ENCODE results near the gene SLIT3.

- TF ChIP-seq POLR2AphosphoS5 (IDR thresholded peaks at IDR 0.05; ENCODE audit: low read depth) (no peak), EZH2phosphoT487 (IDR thresholded peaks at IDR 0.05; ENCODE audit: unreplicated experiment) (no peak), CREB1 (CRISPR knock-in tag; IDR thresholded peaks at IDR 0.05; ENCODE audit: low read depth) (no peak), EZH2 (IDR thresholded peaks at IDR 0.05; ENCODE audit: low read depth, unreplicated experiment) (no peak), ZNF114 (CRISPR knock-in tag; IDR thresholded peaks at IDR 0.05) (no peak)
- TF ChIP-seq, protein P1, sequence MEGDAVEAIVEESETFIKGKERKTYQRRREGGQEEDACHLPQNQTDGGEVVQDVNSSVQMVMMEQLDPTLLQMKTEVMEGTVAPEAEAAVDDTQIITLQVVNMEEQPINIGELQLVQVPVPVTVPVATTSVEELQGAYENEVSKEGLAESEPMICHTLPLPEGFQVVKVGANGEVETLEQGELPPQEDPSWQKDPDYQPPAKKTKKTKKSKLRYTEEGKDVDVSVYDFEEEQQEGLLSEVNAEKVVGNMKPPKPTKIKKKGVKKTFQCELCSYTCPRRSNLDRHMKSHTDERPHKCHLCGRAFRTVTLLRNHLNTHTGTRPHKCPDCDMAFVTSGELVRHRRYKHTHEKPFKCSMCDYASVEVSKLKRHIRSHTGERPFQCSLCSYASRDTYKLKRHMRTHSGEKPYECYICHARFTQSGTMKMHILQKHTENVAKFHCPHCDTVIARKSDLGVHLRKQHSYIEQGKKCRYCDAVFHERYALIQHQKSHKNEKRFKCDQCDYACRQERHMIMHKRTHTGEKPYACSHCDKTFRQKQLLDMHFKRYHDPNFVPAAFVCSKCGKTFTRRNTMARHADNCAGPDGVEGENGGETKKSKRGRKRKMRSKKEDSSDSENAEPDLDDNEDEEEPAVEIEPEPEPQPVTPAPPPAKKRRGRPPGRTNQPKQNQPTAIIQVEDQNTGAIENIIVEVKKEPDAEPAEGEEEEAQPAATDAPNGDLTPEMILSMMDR (conservative IDR thresholded peaks at IDR 0.05; ENCODE audit: low read depth in 2 of 2): no peak
- TF ChIP-seq, protein P2, sequence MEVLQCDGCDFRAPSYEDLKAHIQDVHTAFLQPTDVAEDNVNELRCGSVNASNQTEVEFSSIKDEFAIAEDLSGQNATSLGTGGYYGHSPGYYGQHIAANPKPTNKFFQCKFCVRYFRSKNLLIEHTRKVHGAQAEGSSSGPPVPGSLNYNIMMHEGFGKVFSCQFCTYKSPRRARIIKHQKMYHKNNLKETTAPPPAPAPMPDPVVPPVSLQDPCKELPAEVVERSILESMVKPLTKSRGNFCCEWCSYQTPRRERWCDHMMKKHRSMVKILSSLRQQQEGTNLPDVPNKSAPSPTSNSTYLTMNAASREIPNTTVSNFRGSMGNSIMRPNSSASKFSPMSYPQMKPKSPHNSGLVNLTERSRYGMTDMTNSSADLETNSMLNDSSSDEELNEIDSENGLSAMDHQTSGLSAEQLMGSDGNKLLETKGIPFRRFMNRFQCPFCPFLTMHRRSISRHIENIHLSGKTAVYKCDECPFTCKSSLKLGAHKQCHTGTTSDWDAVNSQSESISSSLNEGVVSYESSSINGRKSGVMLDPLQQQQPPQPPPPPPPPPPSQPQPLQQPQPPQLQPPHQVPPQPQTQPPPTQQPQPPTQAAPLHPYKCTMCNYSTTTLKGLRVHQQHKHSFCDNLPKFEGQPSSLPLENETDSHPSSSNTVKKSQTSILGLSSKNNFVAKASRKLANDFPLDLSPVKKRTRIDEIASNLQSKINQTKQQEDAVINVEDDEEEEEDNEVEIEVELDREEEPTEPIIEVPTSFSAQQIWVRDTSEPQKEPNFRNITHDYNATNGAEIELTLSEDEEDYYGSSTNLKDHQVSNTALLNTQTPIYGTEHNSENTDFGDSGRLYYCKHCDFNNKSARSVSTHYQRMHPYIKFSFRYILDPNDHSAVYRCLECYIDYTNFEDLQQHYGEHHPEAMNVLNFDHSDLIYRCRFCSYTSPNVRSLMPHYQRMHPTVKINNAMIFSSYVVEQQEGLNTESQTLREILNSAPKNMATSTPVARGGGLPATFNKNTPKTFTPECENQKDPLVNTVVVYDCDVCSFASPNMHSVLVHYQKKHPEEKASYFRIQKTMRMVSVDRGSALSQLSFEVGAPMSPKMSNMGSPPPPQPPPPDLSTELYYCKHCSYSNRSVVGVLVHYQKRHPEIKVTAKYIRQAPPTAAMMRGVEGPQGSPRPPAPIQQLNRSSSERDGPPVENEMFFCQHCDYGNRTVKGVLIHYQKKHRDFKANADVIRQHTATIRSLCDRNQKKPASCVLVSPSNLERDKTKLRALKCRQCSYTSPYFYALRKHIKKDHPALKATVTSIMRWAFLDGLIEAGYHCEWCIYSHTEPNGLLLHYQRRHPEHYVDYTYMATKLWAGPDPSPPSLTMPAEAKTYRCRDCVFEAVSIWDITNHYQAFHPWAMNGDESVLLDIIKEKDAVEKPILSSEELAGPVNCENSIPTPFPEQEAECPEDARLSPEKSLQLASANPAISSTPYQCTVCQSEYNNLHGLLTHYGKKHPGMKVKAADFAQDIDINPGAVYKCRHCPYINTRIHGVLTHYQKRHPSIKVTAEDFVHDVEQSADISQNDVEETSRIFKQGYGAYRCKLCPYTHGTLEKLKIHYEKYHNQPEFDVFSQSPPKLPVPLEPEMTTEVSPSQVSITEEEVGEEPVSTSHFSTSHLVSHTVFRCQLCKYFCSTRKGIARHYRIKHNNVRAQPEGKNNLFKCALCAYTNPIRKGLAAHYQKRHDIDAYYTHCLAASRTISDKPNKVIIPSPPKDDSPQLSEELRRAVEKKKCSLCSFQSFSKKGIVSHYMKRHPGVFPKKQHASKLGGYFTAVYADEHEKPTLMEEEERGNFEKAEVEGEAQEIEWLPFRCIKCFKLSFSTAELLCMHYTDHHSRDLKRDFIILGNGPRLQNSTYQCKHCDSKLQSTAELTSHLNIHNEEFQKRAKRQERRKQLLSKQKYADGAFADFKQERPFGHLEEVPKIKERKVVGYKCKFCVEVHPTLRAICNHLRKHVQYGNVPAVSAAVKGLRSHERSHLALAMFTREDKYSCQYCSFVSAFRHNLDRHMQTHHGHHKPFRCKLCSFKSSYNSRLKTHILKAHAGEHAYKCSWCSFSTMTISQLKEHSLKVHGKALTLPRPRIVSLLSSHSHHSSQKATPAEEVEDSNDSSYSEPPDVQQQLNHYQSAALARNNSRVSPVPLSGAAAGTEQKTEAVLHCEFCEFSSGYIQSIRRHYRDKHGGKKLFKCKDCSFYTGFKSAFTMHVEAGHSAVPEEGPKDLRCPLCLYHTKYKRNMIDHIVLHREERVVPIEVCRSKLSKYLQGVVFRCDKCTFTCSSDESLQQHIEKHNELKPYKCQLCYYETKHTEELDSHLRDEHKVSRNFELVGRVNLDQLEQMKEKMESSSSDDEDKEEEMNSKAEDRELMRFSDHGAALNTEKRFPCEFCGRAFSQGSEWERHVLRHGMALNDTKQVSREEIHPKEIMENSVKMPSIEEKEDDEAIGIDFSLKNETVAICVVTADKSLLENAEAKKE (CRISPR knock-in tag; IDR thresholded peaks at IDR 0.05): no peak
- TF ChIP-seq, protein P3, sequence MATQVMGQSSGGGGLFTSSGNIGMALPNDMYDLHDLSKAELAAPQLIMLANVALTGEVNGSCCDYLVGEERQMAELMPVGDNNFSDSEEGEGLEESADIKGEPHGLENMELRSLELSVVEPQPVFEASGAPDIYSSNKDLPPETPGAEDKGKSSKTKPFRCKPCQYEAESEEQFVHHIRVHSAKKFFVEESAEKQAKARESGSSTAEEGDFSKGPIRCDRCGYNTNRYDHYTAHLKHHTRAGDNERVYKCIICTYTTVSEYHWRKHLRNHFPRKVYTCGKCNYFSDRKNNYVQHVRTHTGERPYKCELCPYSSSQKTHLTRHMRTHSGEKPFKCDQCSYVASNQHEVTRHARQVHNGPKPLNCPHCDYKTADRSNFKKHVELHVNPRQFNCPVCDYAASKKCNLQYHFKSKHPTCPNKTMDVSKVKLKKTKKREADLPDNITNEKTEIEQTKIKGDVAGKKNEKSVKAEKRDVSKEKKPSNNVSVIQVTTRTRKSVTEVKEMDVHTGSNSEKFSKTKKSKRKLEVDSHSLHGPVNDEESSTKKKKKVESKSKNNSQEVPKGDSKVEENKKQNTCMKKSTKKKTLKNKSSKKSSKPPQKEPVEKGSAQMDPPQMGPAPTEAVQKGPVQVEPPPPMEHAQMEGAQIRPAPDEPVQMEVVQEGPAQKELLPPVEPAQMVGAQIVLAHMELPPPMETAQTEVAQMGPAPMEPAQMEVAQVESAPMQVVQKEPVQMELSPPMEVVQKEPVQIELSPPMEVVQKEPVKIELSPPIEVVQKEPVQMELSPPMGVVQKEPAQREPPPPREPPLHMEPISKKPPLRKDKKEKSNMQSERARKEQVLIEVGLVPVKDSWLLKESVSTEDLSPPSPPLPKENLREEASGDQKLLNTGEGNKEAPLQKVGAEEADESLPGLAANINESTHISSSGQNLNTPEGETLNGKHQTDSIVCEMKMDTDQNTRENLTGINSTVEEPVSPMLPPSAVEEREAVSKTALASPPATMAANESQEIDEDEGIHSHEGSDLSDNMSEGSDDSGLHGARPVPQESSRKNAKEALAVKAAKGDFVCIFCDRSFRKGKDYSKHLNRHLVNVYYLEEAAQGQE (IDR thresholded peaks at IDR 0.05; ENCODE audit: unreplicated experiment): no peak
Measured at GRCh38 chr5:168686837-168687236, 614.1 kb downstream of the SLIT3 start.

Data from GM23338 (cell line).